Measurements from ENCODE around the gene ADM2. TPM values are rescaled to one million over a fixed set of nuclear protein-coding genes. Genes with fewer than 3 reads are reported as not detected.

Gene ADM2
- polyA plus RNA-seq, 1 of the 3 experiments (the other 2 are of a cell fraction), result 0.61 TPM

DNA sequence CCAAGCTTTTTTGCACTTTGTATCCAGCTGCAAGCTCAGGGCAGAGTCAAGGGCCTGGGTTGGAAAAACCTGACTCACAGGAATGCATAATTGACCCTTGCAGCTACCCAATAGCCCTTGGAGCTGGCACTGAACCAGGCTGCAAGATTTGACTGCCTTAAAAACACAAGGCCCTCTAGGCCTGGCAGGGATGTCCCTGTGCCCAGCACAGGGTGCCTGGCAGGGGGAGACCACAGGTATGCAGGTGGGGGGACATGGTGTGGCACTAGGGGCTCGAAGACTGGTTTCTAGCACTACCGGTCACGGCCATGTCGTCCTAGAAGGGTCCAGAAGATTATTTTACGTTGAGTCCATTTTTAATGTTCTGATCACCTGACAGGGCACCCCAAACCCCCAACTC lies 36.7 kb upstream of the ADM2 start:
- WGBS (ENCODE audit: low lambda C conversion rate), result 100% methylated on average over 5 of the region's 5 CpGs
- POLR2A ChIA-PET, result no interaction called here
- no peak for DNase-seq
- no peaks in the 10 kb centered on the region for H3K9me2 ChIP-seq
- no peaks in the 10 kb centered on the region for H3K9me3 ChIP-seq
- no peak overlapping the region for H3K9ac ChIP-seq
- peaks cover 5 to 9% of the 10 kb centered on the region in 2 experiments; a peak in 1 of 4 replicates for H3K4me1 ChIP-seq (ENCODE audit: control insufficient read depth in 1 of 2, insufficient read depth in 2 of 2, low read depth in 1 of 2, low read length in 1 of 2)
- no peak overlapping the region for H2AFZ ChIP-seq (ENCODE audit: low read depth)
- H3K79me2 ChIP-seq (ENCODE audit: insufficient read depth), result no peaks in the 10 kb centered on the region
- no peak overlapping the region for H3K4me2 ChIP-seq
- peaks cover 4 to 47% of the 10 kb centered on the region in 2 experiments for H3K36me3 ChIP-seq (replicated peaks in 1 of 2; ENCODE audit: control insufficient read depth in 1 of 2, insufficient read depth in 2 of 2, low read length in 1 of 2)
- no peaks in the 10 kb centered on the region for H3K27me3 ChIP-seq (ENCODE audit: insufficient read depth)
- H3F3A ChIP-seq (replicated peaks; ENCODE audit: insufficient read depth), result peaks cover 9% of the 10 kb centered on the region
- CTCF ChIA-PET, result interaction anchor here (0.7 to 2.5 kb wide), 4 partner anchors 12 to 176 kb away, joined by 3 to 7 read pairs (median 4); no protein-coding TSS in a partner anchor
- H3K4me3 ChIP-seq (ENCODE audit: low read depth in 2 of 2, low read length in 1 of 2), result no peak overlapping the region
- TF ChIP-seq FOXM1 (IDR thresholded peaks at IDR 0.05; ENCODE audit: low read depth), result no peak
- TF ChIP-seq, protein P1, sequence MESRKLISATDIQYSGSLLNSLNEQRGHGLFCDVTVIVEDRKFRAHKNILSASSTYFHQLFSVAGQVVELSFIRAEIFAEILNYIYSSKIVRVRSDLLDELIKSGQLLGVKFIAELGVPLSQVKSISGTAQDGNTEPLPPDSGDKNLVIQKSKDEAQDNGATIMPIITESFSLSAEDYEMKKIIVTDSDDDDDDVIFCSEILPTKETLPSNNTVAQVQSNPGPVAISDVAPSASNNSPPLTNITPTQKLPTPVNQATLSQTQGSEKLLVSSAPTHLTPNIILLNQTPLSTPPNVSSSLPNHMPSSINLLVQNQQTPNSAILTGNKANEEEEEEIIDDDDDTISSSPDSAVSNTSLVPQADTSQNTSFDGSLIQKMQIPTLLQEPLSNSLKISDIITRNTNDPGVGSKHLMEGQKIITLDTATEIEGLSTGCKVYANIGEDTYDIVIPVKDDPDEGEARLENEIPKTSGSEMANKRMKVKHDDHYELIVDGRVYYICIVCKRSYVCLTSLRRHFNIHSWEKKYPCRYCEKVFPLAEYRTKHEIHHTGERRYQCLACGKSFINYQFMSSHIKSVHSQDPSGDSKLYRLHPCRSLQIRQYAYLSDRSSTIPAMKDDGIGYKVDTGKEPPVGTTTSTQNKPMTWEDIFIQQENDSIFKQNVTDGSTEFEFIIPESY (IDR thresholded peaks at IDR 0.05; ENCODE audit: borderline replicate concordance, low read depth), result no peak
- TF ChIP-seq, protein P2, sequence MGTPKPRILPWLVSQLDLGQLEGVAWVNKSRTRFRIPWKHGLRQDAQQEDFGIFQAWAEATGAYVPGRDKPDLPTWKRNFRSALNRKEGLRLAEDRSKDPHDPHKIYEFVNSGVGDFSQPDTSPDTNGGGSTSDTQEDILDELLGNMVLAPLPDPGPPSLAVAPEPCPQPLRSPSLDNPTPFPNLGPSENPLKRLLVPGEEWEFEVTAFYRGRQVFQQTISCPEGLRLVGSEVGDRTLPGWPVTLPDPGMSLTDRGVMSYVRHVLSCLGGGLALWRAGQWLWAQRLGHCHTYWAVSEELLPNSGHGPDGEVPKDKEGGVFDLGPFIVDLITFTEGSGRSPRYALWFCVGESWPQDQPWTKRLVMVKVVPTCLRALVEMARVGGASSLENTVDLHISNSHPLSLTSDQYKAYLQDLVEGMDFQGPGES (IDR thresholded peaks at IDR 0.05; ENCODE audit: low read depth, low read length), result no peak
- no peak for TF ChIP-seq TEAD4 (IDR thresholded peaks at IDR 0.05; ENCODE audit: borderline replicate concordance, insufficient read depth)
- TF ChIP-seq JUND (IDR thresholded peaks at IDR 0.05), result no peak
- TF ChIP-seq, protein P3, sequence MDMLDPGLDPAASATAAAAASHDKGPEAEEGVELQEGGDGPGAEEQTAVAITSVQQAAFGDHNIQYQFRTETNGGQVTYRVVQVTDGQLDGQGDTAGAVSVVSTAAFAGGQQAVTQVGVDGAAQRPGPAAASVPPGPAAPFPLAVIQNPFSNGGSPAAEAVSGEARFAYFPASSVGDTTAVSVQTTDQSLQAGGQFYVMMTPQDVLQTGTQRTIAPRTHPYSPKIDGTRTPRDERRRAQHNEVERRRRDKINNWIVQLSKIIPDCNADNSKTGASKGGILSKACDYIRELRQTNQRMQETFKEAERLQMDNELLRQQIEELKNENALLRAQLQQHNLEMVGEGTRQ (IDR thresholded peaks at IDR 0.05; ENCODE audit: borderline replicate concordance, low read depth, low read length), result no peak
- no peak for TF ChIP-seq POLR2AphosphoS5 (IDR thresholded peaks at IDR 0.05; ENCODE audit: low read depth, low read length)
- no peak for TF ChIP-seq TAF1 (IDR thresholded peaks at IDR 0.05; ENCODE audit: borderline replicate concordance, low read depth, low read length)
- TF ChIP-seq FOXJ3 (CRISPR knock-in tag; IDR thresholded peaks at IDR 0.05), result no peak
- no peak for TF ChIP-seq FOSL2 (IDR thresholded peaks at IDR 0.05; ENCODE audit: borderline replicate concordance, low read depth)
- TF ChIP-seq GABPA (IDR thresholded peaks at IDR 0.05; ENCODE audit: low read depth), result no peak
- no peak for TF ChIP-seq SIN3A (IDR thresholded peaks at IDR 0.05; ENCODE audit: borderline replicate concordance, low read depth, low read length)
- TF ChIP-seq CHD2 (IDR thresholded peaks at IDR 0.05; ENCODE audit: low read length, partially characterized antibody), result no peak
- TF ChIP-seq GATA2 (CRISPR knock-in tag; IDR thresholded peaks at IDR 0.05), result no peak
- H3K27ac ChIP-seq (ENCODE audit: low read depth in 2 of 2, low read length in 1 of 2), result no peak overlapping the region
- peaks cover 10% of the 10 kb centered on the region; the same call in 1 of the 2 replicates for H4K20me1 ChIP-seq (ENCODE audit: insufficient read depth)

All from SK-N-SH (cell line).